Inferior parietal cortex (tissue), 1 donor: ENCODE measurements around the gene TSR3.

Experiments
- DNase-seq: peaks from one replicate; pipeline ENCODE4 v3.0.0-alpha.2; 2016; ENCODE audit errors: extremely low spot score

The TSR3 gene

DNA sequence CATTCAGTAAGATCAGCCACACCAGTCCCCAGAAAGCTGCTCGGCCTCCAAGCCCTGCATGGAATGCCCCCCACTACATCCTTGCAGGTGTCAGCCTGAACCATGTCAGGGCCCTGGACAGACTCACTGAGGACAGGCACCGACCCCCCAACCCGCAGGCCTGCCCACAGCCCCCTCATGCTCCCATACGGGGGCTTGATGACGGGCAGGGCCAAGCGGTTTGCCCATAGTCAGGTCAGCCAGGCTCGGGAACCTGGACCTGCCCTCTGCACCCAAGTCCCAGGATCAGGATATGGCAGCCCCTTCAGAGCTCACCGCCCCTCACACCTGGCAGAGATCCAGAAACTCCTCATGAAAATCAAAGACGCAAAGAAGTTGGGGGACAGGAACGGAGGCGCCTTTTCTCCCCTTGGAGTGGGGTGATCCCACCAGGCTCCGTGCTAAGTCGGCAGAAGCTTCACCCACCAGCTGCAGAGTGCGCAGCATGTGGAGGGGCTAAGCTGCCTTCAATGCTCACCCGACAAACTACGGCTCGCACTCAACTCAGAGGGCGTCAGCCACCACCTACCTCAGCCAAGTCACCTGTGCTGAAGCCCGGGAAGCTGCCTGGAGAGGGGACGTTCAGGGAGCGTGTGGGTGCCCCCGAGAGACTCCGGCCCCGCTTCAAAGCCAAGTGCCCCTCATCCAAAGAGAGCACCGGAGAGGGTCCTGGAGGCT lies 26.6 kb upstream of the TSR3 start:
- no peak for DNase-seq

DNA sequence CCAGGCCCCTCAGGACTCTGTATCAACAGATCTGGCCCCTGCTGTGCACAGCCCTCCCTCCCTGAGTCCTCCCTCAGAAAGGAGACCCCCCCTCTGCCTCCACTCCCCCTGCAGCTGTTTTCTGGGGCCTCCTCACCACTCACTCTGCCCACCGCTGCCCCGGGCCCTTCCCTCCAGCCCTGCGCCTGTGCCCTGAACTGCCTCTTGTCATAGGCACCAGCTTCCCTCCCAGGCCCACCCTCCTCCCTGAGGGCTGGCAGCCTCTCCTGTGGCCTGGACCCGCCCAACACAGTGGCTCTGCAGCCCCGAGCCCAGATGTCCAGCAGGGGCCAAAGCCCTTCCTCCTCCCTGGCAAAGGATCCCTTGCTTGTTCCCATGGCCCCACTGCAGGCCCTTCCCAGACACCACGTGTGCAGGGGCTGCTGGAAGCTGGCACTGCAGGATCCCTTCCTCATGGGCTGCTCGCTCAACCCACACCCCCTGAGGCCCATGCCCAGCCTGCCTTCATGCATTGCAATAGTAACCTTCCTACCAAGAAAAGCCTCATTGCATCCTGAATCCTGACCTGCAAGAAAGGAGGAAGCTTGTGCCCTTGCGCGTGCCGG lies 25.8 kb upstream of the TSR3 start:
- no peak for DNase-seq

DNA sequence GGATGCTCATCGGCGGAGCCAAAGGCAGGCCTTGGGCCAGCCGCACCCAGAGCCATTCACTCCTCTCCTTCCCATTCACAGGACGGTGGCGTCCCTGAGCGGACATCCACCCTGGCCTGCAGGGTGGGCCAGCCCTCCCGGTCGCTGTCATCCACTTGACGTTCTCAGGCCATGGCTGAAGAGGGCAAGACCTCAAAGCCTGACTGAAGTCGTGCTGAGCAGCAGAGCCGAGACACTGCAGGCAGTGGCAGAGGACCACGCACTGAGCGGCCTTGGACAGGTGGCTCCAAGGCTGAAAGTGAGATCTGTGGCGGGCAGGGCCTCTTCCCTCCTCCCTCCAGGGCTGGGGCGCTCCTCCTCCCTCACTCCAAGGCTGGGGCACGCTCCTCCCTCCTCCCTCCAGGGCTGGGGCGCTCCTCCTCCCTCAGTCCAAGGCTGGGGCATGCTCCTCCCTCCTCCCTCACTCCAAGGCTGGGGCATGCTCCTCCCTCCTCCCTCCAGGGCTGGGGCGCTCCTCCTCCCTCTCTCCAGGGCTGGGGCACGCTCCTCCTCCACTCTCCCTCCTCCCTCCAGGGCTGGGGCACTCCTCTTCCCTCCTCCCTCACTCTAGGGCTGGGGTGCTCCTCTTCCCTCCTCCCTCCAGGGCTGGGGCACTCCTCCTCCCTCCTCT lies 24.2 kb upstream of the TSR3 start:
- no peak for DNase-seq

DNA sequence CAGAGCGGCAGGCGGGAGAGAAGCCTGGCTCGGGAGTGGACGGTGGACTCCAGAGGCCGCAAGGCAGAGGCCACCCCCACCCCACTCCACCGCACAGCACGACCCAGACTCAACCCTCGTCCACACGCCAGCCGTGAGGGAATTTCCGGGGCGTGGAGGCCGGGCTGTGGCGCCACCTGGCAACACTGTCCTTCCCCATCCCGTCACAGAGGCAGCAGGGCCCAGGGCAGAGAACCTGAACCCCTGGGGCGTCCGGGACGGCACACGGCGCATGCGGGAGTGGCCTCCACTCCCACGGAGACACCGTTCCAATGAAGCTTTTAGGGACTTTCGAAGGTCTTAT lies 23.6 kb upstream of the TSR3 start:
- no peak for DNase-seq

DNA sequence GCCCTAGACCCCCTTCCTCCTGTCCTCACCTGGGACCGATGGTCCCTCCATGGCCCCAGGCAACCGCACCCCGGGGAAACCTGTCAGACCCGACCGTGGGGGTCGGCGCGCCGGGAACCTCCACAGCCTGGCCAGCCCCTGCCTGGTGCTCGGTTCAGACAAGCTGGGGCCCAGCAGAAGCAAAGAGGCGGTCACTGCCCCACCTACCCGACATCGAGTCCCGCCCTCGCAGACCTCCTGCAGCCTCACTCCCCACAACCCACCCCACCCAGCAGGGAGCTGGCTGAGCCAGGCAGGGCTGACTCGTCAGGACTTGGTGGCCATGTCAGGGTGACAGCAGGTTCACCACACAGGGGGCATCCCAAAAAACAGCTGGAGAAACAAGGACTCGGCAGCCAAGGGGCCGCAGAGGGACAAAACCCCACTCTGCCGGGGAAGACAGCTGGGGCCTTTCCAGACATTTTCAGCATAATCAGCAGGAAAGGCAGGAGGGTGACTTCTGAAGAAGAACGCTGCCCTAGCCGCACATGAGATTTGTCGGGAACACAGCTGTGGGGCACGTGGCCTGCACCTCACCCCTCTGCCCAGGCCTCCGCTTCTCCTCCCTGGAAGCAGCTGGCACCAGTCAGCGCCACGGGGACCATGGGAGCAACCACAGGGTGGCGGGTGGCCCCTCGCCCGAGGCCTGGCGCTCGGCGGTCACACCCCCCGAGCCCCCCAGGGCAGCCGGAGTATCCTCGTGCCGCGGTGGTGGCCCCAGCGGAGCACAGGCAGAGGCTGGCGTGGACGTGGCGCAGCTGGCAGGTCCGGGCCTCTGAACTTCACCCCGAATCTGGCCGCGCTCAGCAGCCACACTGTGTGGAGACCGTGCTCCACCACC lies 23.0 kb upstream of the TSR3 start:
- no peak for DNase-seq

DNA sequence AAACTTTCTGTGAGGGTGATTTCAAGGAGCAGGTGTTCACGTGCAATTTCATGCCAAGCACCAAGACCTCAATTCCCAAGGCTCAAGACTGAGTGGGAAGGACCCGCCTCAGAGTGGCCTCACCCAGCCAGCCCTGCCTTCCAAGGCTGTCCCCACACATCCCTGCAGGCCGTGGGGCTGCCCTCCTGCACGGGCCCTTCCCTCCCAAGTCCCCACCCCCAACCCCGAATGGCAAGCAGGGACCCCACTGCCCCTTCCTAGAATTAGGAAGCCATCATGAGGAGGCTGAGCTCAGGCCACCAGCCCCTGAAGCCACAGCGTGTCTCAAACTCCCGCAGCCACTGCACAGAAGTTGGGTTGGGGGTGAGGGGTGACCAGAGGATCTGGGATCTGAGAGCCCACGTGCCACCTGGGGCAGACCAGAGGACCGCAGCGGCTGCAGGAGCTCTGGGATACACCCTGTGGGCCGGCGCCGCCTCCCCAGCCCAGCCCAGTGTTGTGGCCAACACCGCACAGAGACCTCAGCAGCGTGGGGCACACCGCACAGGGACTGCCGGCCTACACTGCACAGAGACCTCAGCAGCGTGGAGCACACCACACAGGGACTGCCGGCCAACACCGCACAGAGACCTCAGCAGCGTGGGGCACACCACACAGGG lies 20.7 kb upstream of the TSR3 start:
- no peak for DNase-seq

DNA sequence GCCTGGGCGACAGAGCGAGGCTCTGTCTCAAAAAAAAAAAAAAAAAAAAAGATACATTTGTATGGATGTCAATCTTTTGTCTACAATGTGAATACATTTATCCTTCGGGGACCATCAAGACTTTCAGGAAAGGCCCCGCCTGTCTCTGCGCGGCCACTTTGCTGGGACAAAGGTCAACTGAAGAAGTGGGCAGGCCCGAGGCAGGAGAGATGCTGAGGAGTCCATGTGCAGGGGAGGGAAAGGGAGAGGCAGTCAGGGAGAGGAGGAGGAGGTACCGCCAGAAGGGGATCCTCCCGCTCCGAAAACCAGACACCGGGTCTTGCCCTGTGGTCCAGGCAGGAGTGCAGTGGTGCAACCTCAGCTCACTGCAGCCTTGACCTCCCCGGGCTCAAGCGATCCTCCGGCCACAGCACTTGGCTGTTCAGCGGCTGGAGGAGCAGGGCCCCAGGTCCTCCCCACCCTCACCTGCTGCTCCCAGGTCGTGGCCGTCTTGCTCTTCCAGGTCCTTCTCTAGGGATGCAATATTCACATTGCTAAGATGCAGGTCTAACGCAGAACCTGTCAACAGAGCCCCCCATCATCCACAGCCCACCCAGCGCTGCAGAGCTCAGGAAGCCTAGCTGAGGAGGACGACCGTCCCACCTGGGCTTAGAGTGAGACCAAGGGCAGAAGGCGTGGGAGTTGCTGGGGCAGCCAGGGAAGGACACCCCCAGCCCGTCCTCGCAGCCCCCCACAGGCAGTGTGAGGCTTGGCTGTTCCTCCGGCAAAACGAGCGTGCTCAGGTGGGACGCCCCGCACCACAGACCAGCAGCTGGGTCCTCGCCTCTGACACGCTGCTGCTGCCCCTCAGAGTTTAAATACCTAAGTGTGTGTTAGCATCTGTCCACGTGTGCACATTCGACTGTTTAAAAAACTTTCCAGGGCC lies 19.6 kb upstream of the TSR3 start:
- DNase-seq: no peak

DNA sequence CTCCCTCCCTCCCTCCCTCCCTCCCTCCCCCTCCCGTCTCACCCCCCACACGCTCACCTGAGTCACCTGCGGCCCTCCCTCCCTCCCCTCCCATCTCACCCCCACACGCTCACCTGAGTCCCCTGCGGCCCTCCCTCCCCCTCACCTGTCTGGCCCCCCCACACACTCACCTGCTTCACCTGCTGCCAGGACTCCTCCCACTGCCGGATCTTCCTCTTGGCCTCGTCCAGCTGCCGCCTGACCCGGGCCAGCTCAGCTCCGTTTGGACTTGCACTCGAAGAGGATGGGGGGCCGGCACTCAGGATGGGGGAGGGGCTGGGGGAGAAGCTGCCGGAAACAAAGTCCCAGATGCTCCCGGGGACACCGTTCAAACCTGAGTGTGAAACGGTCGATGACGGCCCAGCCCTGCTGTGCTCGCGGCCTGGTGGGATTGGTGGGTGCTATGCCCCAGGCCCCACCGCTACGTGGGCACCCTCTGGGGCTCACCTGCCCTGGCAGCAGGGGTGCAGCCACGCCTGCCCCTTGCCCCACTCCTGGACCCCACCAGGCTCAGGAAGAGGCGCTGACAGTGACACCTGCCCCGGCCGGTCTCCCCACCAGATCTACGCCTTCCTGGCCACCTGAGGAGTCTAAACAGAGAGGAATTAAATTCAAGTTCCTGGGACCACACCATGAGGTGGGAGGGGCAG lies 16.0 kb upstream of the TSR3 start:
- DNase-seq: no peak

DNA sequence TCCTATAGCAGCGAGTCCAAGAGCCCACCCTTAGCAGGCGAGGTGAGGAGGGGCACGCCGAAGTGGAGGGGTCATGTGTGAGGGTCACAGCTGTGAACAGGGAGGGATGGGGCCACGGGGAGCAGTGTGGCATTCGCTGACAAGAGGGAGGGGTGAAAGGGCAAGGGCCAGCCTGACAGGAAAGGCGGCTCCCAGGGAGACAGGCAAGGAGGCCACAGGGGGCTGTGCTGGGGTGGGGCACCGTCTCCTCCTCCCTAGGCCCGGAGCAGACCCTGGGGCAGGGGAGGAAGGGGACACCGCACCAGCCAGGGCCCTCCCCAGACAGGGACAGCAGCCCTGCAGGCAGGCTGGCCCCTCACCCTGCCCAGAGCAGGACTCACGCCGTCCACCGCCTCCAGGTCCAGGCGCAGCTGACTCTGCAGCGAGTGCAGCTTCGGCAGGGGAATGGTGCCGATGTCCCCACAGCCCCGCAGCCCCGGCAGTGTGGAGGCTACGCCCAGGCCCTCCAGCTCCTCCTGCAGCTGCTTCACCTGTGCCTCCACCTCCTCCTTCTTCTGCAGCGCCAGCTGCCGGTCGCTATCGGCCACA lies 15.1 kb upstream of the TSR3 start:
- no peak for DNase-seq

DNA sequence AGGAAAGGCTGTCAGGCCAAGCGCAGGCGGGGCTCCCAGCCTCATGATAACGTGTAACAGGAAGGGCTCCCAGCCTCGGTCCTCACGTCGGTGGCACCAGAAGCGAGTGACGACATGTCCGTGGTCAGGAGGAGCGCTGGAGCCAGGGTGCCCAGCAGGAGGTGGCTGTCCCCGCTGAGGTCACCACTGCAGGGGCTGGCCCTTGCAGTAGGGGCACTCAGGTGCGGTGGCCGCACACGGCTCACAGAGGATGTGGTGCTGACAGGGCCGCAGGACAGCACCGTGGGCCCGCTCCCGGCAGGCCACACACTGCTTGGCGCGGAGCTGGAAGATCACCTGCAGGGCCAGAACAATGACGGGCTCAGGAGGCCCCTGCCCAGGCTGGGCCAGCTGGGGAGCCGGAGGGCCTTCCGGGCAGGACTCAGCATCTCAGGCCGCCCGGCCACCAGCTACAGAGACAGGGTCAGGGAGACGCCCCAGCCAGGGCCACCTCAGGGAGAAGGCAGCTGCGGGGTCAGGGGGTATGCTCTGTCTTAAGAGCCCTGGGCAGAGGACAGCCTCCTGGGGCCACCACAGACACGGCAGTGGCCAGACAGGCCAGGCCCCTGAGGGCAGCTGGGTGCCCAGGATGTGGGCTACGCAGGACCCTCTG lies 14.5 kb upstream of the TSR3 start:
- no peak for DNase-seq

DNA sequence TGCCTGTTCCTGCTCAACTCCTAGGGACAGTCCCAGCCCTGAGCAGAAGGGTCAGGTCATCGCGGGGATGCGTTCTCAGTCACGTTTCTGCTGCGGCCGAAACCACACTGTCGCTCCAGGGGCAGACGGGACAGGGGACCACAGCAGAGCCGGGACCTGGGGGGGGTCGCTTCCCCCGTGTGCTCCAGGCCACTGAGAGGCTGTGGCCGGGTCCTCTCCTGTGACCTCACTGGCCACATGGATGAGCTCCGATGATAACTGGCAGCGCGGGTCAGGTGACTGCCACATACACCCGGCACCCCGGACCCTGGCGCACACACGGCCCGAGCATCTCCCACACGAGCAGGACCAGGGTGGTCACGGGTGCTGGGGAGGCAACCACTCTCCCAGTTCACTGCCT lies 12.8 kb upstream of the TSR3 start:
- no peak for DNase-seq

DNA sequence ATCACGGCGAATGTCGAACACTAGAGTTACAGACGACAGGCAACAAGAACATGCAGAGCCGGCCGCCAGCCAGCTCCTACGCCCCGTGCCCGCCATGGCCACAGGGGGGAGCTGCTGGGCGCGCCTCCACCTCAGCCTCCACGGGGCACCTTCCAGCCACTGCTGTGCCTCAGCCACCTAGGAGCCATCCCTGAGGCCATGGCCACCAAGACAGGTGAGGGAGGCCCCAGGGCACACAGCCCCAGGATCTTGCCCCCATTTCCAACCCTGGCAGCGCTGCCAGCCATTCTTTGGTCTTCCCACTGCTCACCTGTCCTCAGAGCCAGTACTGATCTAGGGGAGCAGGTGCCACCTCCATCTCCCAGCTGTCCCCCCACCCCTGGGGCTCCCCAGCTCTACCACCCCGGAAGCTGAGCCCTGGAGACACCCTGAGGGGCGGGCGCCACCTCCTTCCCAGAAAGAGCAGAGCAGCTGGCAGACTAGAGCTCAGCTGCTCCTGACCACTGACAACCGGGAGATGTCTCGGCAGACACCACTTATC lies 11.9 kb upstream of the TSR3 start:
- peak; percentile 35 for DNase-seq

DNA sequence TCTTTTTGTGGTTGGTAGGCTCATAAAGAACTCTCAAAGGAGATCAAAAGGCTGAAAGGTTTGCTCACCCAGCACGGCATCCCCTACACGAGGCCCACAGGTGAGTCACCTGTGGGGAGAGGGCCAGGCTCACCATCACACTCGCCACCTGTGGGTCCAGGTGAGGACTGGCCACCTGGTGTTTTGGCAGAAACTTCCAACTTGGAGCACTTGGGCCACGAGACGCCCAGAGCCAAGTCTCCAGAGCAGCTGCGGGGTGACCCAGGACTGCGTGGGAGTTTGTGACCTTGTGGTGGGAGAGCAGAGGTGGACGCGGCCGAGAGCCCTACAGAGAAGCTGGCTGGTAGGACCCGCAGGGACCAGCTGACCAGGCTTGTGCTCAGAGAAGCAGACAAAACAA lies 11.1 kb upstream of the TSR3 start:
- DNase-seq: no peak

DNA sequence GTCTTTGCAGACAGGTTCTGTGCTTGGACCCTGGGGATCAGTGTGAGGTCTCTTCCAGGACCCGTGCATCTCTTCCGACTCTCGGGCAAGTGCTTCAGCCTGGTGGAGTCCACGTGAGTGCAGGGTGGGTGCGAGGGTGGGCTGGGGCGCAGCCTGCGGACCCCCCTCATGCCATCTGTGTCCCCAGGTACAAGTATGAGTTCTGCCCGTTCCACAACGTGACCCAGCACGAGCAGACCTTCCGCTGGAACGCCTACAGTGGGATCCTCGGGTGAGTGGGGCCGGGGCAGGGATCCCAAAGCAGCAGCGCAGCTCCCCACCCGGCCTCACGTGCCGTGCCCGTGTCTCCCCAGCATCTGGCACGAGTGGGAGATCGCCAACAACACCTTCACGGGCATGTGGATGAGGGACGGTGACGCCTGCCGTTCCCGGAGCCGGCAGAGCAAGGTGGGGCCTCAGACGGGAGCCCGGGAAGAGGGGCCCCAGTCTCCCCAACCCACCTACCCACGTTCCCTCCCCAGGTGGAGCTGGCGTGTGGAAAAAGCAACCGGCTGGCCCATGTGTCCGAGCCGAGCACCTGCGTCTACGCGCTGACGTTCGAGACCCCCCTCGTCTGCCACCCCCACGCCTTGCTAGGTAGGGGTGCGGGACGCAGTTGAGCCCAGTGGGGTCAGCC lies 10.1 kb upstream of the TSR3 start:
- DNase-seq: no peak

DNA sequence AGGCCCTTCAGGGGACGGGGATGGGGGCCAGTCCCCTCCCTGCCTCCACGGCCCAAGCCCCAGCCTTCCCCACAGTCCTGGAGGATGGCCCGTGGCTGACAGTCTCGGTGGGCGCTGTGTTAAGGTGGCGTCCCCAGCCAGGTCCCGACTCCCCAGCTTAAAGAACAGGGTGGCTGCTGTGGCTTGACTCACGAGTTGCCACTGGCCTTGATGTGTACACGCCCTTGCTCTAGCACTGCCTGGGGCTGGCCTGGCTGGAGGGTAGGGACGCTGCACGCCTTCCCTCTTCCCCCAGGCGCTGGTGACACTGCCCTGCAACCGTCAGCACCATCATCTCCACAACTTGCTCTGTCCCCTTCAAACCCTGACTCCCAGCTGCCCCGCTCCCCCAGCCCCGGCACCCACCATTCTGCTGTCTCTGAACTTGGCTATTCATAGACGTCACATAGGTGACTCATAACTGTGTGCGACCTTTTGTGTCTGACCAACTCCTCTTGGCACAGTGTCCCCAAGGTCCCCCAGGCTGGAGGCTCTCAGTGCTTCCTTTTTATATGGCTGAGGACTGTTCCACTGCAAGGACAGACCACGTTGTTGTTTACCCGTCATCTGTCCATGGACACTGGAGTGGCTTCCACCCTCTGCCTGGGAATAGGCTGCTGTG lies 6.4 kb upstream of the TSR3 start:
- DNase-seq: no peak

DNA sequence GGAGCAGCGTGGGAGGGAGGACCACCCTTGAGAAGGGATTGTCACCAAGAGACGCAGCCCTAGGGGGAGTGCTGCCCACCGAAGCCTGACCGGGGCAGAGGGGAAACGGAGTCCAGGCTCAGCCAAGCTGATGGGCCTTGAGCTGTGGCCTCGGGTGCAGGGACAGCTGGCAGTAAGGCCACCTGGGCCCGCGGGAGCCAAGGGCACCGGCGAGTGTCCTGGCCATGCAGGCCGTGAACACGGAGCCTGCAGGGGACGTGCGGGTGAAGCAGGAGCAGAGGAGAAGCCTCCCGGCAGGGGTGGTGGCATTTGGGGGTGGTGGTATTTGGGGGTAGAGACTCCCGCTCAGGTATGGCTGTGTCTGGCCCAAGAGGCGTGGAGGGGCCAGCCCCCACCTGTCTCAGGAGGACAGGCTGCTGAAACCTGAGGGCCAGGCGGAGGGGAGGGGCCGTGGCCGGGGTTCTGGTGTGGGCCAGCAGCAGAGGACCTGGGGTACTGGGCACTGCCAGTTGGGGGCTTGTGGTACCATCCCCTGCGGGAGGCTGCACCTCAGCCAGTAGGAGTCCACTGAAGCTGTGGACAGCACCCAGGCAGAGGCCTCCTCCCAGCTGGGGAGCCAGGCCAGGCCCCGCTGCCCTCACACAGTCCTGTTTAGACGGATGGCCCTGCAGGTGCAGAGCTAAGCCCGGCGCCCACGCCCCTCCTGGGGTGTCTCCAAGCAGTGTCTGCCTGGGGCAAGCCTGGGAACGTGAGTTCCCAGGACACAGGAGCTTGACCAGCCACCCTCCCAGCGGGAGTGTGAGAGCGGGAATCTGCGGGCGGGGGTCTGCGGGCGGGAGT lies 4.6 kb upstream of the TSR3 start:
- DNase-seq: no peak

DNA sequence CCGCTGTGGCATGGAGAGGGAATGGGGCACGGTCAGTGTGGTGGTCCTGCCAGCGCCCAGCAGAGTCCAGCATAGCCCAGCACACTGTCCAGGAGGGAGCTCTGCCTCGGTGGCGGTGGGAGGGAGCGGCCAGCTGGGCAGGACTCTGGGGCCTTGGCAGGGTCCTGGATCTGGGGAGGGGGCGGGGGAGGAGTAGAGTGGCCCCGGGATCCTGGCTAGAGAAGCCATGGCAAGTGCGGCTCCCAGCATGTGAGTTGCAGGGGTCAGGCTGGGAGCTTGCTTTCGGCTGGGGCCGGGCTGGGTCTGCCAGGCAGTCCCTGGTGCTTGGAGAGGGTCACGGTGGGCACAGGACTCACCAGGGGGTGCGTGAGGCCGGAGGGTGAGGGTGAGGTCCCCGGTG lies 3.9 kb upstream of the TSR3 start:
- no peak for DNase-seq
